Stimulated activated CD4-positive, alpha-beta T cell treated with anti-CD3 and anti-CD28 coated beads, TNF-alpha, amount 100 ng/mL, for 4 hours (primary cell): ENCODE results near the gene CALCOCO2.

ENCODE experiments used
- DNase-seq, 3 experiments: peaks; one replicate each; pipeline ENCODE4 v3.0.0-alpha.2; 2020; ENCODE audit warnings: low read depth in 3 of 3

CALCOCO2 gene

GRCh38 chr17:48873696-48874443 lies 43.0 kb downstream of the CALCOCO2 start:
- no peak for DNase-seq

- peak in 2 of 3 experiments; percentile 2 to 36 for DNase-seq
Measured at GRCh38 chr17:48878920-48879898, 48.4 kb downstream of the CALCOCO2 start.

DNA sequence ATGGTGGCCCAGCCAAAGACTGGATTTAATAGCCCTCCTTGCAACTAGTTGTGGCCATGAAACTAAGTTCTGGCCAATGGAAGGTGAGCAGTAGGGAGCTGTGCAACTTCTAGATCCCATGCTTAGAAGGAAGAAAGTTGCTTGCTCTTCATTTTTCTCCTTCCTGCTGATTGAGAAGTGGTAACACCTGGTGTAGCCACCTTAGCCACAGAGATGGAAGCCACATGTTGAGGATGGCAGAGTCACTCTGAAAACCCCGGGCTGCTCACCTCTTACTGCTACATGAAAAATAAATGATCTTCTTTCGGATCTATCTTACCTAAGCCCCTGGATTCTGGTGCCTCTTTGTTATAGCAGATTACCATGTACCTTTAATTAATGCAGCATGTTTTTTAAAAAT lies 51.4 kb downstream of the CALCOCO2 start:
- no peak for DNase-seq

GRCh38 chr17:48883171-48883570 lies 52.3 kb downstream of the CALCOCO2 start:
- DNase-seq = no peak

DNA sequence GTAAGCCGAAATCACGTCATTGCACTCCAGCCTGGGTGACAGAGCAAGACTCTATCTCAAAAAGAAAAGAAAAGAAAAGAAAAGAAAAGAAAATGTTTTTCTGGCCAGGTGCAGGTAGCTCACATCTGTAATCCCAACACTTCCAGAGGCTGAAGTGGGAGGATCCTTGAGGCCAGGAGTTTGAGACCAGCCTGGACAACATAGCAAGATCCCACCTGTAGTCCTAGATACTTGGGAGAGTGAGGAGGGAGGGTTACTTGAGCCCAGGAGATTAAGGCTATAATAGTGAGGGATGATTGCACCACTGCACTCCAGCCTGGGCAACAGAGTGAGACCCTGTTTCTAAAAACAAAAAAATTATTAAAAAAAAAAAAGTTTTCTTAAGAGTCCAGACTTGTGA lies 59.3 kb downstream of the CALCOCO2 start:
- no peak for DNase-seq

- DNase-seq = no peak
Measured at GRCh38 chr17:48892940-48893645, 62.3 kb downstream of the CALCOCO2 start.

GRCh38 chr17:48893646-48894508 lies 63.0 kb downstream of the CALCOCO2 start:
- no peak for DNase-seq

GRCh38 chr17:48894886-48895285 lies 64.1 kb downstream of the CALCOCO2 start:
- DNase-seq = no peak

DNA sequence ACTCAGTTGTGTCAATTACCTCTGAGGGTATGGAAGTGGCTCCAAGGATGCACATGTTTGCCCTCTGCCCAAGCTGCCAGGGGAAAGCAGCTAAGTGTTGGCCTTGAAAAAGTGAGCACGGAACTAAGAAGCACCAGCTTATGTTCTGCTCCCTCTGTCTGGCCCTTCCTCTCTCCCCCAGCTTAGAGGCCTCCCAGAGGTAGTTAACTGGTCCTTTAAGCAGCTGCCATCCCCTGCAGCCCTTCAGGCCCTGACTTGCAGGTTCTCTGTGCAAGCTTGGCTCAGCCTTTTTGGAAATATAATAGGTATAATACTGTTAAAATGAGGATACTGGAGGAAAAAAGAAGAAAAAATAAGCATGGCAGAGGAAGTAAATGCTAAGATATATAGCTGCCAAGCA lies 70.4 kb downstream of the CALCOCO2 start:
- no peak for DNase-seq

DNA sequence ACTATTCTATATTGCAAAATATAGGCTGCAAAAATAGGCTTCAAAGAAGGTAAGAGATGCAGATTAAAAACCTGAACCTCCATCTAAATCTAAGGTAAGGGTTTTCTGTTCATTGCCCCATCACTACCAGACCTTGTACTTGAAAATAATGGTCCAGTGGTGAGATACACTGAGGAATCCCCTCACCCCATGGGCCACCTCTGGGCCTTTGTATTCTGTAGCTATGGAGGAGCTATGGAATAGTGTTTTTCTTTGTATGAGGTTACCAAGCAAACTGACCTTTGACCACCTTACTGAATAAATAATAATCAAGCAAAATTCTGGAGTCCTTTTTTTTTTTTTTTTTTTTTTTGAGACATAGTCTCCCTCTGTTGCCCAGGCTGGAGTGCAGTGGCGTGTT lies 72.6 kb downstream of the CALCOCO2 start:
- no peak for DNase-seq

DNA sequence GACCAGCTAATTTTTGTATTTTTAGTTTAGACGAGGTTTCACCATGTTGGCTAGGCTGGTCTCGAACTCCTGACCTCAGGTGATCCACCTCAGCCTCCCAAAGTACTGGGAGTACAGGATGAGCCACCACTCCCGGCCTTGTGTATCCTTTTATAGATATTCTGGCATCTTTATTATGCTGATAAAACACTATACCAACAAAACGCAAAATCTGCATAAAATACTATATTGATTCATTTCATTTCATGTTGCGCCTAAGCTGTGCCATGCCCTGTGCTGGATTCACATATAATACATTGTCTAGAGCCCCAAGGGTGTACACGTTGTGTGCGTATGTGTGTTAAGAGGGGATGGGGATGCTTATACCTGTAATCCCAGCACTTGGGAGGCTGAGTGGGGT lies 73.6 kb downstream of the CALCOCO2 start:
- DNase-seq = no peak

DNA sequence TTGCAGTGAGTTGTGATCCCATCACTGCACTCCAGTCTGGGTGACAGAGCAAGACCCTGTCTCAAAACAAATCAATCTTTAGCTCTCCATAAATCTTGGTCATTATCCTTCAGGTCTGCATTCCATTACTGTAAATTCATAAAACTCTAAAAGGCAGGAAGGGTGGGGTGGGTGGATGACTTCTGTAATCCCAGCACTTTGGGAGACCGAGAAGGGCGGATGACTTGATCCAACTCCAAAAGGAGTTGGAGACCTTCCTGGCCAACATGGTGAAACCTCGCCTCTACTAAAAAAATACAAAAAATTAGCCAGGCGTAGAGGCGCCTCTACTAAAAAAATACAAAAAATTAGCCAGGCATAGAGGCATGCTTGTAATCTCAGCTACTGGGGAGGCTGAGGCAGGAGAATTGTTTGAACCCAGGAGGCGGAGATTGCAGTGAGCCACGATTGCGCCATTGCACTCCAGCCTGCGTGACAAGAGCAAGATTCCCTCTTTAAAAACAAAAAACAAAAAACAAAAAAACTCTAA lies 75.2 kb downstream of the CALCOCO2 start:
- no peak for DNase-seq

GRCh38 chr17:48907713-48908046 lies 76.8 kb downstream of the CALCOCO2 start:
- DNase-seq = no peak

DNA sequence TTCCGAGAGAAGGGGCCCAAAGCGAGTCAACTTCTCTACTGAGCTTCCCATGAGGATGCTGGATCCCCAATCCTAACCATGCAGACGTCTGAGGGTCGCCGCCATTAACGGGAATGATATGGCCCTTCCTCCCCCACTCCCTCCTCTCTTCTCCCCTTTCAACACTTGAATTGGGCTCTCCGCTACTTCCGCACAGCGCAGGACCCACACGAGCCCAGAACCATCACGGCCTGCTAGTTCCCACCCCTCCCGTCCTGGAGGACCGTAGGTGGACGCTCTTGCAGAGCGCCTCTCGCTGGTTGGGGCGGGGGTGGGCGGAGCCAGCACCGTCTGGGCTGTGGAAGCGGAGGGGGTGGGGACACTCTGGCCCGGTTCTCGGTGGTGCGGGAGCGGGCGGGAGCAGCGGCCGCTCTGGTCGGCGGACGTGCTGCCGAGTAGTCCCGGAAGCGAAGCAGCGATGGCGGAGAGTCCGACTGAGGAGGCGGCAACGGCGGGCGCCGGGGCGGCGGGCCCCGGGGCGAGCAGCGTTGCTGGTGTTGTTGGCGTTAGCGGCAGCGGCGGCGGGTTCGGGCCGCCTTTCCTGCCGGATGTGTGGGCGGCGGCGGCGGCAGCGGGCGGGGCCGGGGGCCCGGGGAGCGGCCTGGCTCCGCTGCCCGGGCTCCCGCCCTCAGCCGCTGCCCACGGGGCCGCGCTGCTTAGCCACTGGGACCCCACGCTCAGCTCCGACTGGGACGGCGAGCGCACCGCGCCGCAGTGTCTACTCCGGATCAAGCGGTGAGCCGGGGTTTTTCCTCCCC lies 77.4 kb downstream of the CALCOCO2 start, which contains the start of gene UBE2Z:
Gene UBE2Z (plus strand): TSS at position 361 of the 797 bp plus-strand sequence. CDS start 97 bp downstream, at position 458.
- peak; percentile 82 to 83 (median 82) for DNase-seq

- peak; percentile 87 to 95 (median 89) for DNase-seq
Measured at GRCh38 chr17:48908853-48909394, 78.1 kb downstream of the CALCOCO2 start.

GRCh38 chr17:48909783-48910182 lies 78.9 kb downstream of the CALCOCO2 start:
- no peak for DNase-seq

GRCh38 chr17:48910370-48910769 lies 79.5 kb downstream of the CALCOCO2 start:
- DNase-seq = no peak

- no peak for DNase-seq
Measured at GRCh38 chr17:48912476-48912875, 81.6 kb downstream of the CALCOCO2 start.
